GM18508 (cell line): ENCODE data around the gene SPATA18.

Source experiments
- ATAC-seq: cut with Tn5 transposase; IDR thresholded peaks from one replicate; pipeline ENCODE4 v1.9.1; 2021; ENCODE audit warnings: moderate number of reproducible peaks; ENCODE audit not compliant: insufficient read depth, unreplicated experiment

SPATA18 gene, protein sequence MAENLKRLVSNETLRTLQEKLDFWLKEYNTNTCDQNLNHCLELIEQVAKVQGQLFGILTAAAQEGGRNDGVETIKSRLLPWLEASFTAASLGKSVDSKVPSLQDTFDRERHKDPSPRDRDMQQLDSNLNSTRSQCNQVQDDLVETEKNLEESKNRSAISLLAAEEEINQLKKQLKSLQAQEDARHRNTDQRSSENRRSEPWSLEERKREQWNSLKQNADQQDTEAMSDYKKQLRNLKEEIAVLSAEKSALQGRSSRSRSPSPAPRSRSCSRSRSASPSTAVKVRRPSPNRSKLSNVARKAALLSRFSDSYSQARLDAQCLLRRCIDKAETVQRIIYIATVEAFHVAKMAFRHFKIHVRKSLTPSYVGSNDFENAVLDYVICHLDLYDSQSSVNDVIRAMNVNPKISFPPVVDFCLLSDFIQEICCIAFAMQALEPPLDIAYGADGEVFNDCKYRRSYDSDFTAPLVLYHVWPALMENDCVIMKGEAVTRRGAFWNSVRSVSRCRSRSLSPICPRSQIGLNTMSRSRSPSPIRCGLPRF

DNA sequence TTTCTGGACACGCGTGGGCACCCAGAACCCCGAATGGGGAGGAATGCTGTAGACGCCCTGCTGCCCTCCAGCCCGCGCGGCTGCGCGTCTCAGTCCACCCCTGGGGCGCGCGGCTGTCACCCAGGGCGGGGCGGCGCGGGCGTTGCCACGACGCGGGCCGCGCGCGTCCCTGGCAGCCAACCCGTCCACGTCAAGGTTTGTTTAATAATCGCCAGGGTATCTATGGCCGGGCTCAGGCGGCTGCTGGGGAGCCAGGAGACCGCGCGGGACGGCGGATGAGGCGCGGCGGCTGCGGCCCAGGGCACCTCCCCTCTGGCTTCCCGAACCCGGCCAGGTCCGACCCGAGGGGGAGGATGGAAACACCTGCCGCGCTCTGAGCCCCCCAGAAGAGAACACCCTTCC, at the start of gene SPATA18:
Gene SPATA18 (plus strand): TSS at position 92 of the 402 bp plus-strand sequence. CDS start 401 bp downstream, outside the sequence.
- peak; percentile 21 for ATAC-seq

DNA sequence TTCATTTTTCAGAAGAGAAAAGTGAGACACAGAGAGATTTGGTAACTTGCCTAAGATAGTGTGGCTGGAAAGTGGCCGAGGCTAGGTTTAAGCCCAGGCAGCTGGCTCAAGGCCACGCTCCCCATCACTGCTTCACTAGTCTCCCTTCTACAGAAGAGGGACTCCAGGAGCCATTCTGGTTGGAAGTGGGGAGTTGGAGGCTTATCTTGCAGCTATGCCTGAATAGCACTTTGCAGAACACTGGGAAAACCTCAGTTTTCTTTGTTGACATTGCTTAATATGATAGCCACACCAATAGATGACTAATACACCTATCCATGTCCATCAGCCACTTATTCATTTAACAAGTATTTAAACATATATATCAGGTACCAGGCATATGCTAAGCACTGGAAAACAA, 49.5 kb upstream of the SPATA18 start:
- ATAC-seq: no peak

DNA sequence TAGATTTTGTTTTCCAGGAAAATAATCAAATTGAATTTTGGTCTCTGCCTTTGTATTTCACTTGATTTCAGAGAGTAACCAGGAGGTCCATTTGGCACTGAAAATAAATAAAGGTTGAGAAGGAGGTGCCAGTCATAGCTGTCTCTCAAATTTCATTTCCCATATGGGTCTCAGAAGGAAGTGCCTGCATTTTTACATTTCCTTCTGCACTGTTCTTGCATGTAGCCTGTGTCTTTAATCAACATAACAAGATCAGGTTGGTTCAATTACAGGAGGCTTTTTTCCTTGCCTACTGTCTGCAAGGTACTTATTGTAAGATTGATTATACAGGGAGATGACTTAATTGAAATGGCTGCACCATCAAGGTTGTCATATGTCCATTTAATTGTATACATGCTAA, 46.7 kb upstream of the SPATA18 start:
- ATAC-seq: no peak

DNA sequence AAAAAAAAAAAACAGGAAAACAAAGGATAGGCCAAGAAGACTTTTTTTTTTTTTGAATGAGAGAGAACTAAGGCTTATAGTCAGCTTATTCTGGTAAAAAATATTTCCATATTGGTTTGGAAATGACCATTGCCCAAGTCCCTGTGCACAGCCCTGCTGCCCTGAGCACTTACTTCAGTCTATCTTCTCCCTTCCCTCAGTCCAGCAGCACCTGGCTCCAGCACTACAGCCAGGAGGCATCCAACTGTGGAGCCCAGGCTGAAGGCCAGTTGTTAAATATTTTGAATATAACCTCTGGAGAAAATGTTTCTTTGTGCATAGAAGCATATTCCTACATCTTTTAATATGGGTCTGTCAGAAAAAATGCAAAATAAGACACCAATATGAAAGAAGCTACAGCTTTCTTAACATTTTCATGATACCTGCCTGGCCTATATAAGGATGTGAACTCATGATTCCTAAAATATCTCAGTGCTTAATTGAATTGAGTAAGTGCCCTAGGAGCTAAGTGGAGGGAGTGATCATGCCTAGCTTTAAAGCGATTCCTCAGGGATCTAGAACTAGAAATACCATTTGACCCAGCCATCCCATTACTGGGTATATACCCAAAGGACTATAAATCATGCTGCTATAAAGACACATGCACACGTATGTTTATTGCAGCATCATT, 45.4 kb upstream of the SPATA18 start:
- no peak for ATAC-seq

DNA sequence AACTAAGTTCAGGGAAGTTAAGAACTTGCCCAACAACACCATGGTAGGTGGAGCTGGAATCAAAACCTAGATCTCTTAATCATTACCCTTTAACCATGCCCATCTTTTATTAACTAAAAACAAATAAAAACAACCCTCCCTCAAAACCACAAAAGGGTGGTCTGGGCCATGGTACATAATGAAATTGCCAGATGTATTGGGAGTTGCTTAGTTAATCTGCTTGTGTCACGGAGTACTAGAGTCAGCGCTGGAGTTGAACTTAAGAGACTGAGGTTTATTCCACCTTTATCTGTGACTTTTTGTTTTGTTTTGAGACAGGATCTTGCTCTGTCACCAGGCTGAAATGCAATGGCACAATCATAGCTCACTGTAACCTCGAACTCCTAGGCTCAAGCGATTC, 44.2 kb upstream of the SPATA18 start:
- ATAC-seq: no peak

DNA sequence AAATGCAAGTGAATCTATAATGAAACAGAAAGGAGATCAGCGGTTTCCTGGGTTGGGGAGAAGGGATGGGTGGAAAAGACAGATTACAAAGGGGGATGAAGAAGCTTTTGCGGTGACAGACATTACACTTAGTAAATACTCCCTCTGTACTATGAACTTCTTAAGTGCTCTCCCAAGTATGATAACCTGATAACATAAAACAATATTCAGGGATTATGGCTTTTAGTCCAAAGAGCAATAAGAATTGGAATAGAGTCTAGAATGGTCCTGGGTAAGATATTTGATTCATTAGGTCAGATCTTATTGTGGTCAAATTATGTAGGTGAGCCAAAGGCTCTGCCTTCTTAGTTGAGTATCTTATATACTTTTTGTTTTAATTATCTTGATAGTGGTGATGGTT, 40.1 kb upstream of the SPATA18 start:
- no peak for ATAC-seq

DNA sequence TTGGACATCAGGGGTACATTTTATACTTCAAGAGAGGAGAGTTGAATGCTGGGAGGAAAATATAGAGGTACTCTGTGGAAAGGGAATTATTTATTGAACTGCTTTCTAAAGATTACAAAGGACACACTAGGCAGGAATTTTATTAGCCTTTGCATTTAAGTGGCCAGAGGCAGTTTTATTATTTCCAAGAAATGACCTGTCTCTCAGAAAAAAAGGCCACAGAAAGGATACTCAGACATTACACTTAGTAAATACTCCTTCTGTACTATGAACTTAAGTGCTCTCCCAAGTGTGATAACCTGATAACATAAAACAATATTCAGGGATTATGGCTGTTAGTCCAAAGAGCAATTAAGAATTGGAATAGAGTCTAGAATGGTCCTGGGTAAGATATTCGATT, 38.5 kb upstream of the SPATA18 start:
- ATAC-seq: no peak

DNA sequence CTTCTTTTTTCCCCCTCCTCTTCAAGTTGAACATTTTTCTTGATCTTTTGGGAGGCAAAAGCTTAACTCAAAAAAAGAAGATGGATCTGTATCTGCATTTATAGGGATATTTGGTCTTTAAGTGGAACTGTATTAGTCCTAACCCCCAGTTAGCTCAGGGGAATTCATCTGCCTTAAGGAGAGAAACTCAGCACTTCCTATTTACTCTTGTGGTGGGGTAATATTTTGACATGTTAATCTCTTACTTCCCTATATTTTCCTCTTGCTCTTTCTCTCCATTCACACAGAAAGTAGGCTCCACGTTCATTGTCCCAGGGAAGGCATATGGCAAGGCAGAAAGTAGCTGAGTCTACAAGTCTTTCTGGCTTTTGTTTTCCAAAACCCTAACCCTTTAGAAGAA, 36.2 kb upstream of the SPATA18 start:
- ATAC-seq: no peak

DNA sequence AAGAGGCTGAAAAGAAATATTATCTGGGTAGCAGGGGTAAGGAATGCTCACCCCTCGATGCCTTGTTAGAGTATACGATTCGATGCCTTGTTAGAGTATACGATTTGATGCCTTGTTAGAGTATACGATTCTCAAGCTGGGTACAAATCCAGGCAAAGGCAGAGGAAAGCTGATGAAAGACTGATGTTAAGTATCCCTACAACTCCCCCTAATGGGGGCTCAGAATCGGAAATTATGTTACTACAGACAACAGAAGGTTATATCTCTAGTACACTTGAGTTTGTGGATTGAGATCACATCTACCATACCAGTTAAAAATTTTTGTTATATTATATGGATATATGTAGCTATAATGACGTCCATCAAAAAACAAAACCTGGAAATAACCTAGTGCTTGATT, 35.7 kb upstream of the SPATA18 start:
- no peak for ATAC-seq

DNA sequence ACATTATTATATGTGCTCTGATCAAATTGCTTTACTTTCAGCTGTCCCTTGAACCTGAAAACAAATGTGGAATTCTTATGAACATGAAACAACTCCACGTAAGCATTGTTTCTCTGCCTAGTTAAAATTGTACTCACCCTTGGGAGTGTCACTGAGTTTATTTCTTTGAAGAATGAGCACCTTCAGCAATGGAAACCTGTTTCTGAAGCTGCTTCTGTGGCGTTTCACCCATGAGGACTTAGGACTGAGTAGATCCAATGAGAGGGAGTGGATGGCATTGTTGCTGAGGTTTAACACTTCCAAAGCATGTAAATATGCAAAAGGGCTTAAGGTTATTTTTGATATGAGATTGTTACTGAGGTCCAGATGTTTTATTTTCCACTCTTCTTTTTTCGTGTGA, 34.1 kb upstream of the SPATA18 start:
- ATAC-seq: no peak

DNA sequence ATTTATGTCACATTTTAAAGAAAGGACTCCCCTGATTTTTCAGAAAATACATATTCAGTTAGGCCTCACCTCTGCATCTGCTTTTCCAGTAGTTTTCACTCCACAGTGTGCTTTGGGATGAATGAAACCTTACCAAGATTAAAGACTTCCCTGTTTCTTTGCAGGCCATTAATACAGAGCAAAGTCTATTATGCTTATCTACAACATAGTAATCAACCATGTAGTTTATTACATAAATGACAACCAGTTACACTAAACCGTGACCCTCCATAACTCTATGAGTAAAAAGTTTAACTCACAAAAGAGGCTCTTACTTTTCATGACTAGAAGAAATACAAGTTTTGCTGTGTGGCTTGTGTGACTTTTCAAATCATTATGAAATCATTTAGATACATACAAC, 33.3 kb upstream of the SPATA18 start:
- no peak for ATAC-seq

DNA sequence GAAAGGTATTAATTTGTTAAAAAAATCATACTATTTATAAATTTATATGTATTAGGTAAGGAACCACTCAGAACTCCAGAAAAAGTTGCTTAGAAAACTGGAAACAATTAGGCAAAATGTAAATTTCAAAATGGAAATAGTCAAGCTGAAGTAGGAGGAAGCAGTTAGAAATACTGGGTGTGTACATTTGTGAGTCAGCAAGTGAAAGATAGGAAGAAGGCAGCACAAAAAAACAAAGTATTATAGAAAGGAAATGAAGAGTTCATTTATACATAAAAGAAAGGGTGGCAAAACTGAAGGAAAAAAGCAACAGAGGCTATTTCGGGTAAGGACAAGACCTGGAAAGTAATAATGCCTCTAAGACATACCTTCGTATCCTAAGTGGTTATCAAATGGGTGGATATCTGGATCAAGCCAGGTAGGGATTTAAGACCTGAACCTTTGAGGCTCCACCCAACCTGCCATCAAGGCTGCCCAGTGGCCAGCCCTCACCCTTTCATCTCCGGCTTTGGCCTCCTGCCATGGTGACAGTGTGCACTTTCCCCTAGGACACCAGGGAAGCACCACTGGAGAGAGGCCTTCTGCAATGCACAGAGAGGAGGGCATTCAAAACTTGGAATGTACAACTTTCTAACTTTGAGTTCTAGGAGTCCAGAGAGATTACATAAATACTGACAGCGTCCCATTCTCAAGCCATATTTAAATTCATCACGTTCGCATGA, 31.0 kb upstream of the SPATA18 start, which contains the start of gene LRRC66:
Gene LRRC66 (minus strand): TSS at position 428 of the 722 bp plus-strand sequence. CDS start 2,750 bp downstream, outside the sequence.
- no peak for ATAC-seq

DNA sequence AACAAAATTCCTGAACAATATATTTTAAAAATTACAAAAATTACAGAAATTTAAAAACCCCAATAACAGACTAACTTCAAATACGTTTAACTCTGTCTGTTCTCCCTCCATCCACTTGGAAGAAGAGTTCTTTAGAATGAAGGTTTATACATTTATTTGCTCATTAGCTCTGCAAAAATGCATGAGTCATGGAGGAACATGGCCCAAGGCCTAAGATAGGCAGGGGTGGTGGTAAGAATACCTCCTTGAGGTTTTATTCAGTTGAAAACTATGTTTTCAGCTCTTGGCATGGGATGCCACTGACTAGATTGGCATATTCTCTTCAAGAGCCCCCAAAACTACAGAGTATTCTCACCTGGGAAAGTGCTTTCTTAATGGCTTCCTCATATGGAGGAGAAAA, 22.1 kb upstream of the SPATA18 start:
- ATAC-seq: no peak

DNA sequence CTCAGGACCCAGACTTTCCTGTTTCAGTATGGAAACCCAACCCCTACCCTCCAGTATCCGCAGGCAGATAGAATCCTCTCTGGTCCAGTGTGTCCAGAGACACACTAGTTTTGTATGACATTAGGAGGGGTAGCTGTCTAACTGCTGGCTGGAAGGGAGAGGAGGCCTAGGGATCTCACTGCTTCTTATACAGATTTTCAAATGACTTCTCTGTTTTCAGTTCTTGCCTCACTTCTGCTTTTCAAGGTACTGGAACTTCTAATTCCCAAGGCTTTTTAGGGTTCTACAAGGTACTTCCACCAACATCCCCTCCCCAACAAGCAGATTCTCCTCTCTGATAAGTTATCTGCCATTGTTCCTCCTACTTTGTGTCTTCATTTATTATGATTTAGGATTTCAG, 19.1 kb upstream of the SPATA18 start:
- ATAC-seq: no peak

DNA sequence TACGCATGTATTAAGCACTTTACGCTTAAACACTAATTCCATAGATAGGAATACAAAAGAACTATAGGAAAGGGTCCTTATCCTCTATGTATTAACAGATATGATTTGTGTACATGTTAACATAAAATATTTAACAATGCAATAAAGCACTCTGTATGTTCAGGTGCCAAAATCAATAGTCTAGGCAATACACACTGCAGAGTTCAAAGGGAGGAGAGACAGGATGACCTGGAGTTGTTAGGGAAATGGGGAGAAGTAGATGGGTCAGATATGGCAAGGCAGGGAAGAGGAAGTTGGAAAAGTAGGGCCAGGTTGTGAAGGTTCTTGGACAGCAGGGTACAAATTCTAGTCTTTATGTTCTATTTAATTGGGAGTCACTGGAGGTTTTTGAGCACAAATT, 15.9 kb upstream of the SPATA18 start:
- ATAC-seq: no peak

DNA sequence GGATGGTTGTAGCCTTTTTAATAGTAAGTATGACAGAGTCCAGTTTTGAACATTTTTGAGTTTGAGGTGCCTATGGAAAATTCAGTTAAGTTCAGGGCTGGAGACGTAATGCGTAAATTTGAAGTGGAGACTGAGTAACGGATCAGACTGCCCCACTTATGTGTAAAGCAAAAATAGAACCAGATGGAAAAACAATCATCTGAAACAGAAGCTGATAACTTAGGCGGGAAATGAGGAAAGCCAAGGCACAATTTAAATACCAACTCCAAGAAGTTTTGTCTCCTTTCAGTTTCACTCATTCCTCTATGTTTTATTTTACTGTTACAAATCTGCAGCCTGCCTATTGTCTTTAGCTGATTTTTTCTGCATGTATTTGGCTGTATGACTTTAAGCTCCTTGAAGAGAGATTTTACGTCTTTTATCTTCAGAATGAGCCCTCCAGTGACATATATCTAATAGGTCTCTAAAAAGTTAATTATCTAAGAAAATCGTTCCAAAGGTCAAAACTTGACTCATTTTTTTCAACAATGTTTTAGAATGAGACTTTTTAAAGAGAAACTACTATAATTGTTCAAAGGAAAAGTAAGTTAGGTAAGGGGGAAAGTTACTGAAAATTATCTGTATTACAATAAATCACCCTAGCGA, 14.1 kb upstream of the SPATA18 start:
- no peak for ATAC-seq

DNA sequence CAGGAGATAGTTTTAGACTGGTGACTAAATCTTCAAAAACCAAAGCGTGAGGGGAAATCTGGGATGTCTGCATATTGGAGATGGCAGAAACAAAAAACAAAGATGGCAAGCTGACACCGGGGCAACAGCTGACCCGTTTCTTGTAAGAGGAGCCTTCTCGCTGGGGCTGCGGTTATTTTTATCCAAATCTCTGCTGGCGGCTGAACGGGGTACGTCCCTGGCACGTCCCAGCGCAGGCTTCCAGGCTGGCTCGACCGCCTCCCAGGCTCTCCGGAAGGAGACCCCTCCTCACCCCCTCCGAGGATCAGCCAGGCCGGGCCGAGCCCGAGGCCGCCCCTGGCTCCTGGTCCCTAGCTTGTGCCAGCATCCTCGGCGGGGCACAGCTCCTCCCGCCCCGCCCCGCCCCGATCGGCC, 13.4 kb upstream of the SPATA18 start:
- peak; percentile 36 for ATAC-seq

DNA sequence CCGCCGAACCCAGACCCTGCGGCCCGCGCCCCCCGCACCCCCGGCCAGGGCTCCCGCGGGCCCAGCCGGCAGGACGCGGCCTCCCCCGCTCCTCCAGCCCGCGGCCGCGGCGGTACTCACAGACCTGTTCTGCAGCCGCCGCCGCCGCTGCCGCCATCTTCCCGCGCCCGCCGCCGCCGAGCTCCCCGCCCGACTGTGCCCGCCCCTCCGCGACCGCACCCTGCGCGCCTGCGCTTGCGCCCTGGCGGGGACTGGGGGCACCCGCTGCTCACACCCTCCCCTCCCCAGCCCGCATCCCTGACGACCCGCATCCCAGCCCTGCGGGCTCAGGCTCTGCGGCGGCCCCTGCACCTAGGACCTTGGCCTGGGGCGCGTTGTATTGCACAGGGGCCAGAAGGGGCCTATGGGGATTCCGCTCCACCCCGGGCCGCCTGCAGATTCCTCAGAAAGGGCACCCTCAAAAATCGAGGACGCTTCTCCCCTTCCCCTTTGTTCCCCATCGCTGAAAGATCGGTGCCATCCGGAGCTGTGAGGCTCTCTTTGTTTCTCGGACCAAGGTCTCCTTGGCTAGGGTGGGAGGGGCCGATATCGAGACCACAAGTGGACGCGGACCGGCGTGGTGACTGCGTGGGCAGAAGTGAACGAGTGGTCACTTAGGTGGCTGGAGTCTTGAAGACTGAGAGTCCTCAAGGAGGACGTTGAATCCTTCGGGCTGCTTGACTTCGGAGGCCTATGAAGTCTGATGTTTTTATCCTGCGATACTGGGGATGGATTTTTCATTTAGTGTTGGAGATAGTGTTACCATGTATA, 12.8 kb upstream of the SPATA18 start, which contains the start of gene SGCB:
Gene SGCB (minus strand): TSS at position 197 of the 810 bp plus-strand sequence. CDS start 40 bp downstream, at position 157.
- peak; percentile 41 for ATAC-seq

DNA sequence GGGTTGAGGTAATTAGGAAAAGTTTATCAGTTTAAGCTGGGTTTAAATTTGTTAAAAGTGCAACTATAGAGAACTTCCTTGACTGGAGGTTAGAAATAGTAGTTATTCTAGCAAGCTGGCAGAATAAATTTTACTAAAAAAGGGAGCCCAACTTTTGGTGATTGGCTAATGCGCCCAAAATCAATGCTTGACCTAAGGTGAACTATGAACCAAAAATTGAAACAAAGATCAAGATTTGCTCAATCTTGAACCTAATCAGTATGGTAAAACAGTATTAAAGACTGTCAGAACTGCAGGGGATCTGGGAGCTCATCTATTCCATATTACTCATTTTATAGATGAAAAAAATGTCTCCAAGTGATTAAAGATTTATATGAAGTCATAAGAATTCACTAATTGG, 6.1 kb upstream of the SPATA18 start:
- ATAC-seq: no peak
